ENCODE data around the gene IGF2BP3. TPM values are rescaled to one million over a fixed set of nuclear protein-coding genes. Genes with fewer than 3 reads are reported as not detected.

IGF2BP3 gene
- total and polyA plus RNA-seq, 2 donors (not counting 3 experiments of a cell fraction or from before 2014, with no cell fraction given), result 41.2 to 111 TPM

DNA sequence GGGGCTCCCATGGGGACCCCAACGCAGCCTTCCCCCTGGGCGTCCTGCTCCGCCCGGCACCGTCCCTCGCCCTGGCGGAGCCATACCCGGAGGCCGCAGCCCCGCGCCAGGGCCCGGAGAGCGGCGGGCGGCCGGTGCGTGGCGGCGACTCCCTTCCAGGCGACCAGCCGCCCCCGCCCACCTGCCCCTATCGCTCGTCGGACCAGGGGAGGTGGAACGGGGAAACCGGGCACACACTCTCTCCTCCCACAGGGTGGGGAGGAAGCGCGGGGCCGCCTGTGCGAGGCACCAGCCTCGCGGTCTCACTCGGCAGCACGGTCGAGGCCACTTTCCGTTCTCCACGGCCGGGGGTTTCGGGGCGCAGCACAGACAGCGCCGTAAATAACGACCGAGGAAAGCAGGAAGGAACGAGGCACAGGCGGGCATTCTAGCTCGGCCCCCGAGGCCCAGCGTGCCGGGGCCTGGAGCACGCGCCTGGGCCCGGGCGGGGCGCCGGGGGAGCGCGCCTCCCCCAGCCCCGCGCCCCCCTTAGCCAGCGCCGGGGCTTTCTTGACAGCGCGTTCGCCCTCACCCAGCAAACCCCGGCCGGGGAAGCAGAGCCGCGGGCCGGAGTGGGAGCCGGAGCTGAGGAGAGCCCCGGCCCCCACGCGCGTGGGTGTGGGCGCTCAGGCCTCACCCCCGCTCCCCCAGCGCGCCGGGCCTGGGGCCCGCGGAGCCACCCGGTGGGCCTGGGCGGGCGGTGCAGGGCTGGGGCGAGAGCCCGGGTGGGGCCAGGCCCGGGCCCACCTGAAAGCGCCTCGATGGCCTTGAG, 936 bp downstream of the IGF2BP3 start:
- no peaks in the 10 kb centered on the region for H3K27me3 ChIP-seq (ENCODE audit: control insufficient read depth in 2 of 2, insufficient read depth in 2 of 2, low read length in 2 of 2)
- ChIA-PET CTCF (interaction anchor here (0.9 to 4.5 kb wide), 5 partner anchors 11 to 196 kb away, joined by 3 to 17 read pairs (median 6); no protein-coding TSS in a partner anchor), POLR2A (interaction anchor here (0.5 kb wide), 1 partner anchor 287 kb away, joined by 4 read pairs; no protein-coding TSS in a partner anchor)
- no peaks in the 10 kb centered on the region for H3K9me1 ChIP-seq (replicated peaks; ENCODE audit: control insufficient read depth, extremely low read depth, insufficient read depth, low read length)
- no peaks in the 10 kb centered on the region for H3K9me3 ChIP-seq (replicated peaks; ENCODE audit: control insufficient read depth, insufficient read depth, low read length)
- H3K36me3 ChIP-seq (ENCODE audit: control insufficient read depth in 2 of 2, extremely low read depth in 1 of 2, insufficient read depth in 2 of 2, low read length in 2 of 2), result no peaks in the 10 kb centered on the region
- dilution Hi-C loops (cut with MboI; ENCODE audit: extremely low pct_ligation_motif_present, low sequenced_read_pairs) (no loop called here), intact Hi-C loops (cut with micrococcal nuclease) (no loop called here)
- H3K9ac ChIP-seq (replicated peaks; ENCODE audit: extremely low read depth, insufficient read depth, low read length), result peak overlapping the region; percentile 86
- H3K4me2 ChIP-seq (ENCODE audit: insufficient read depth, low read length), result peak overlapping the region; percentile 96
- H3K4me3 ChIP-seq (replicated peaks in 1 of 3; ENCODE audit: insufficient read depth in 1 of 3, low read depth in 1 of 3, low read length in 3 of 3), result peak overlapping the region; percentile 85 to 96 (median 95)
- H3K79me2 ChIP-seq (ENCODE audit: control insufficient read depth, insufficient read depth, low read length), result peaks cover 55% of the 10 kb centered on the region
- peak; percentile 32 for TF ChIP-seq POLR2A (IDR thresholded peaks at IDR 0.05; ENCODE audit: low read depth, low read length)
- TF ChIP-seq MYC (IDR thresholded peaks at IDR 0.05; ENCODE audit: low read depth, low read length), result no peak
- peak; percentile 49 for DNase-seq (ENCODE audit: low read depth, low spot score)
- FAIRE-seq, result no peak
- no TSS peak for BruUV-seq (replicated peaks)
- peak overlapping the region; percentile 74 for H3K27ac ChIP-seq (ENCODE audit: insufficient read depth, low read depth, low read length)
- peaks cover 35% of the 10 kb centered on the region for H3K4me1 ChIP-seq (ENCODE audit: control insufficient read depth, extremely low read depth, insufficient read depth, low read length)
- no peaks in the 10 kb centered on the region for H4K20me1 ChIP-seq (replicated peaks; ENCODE audit: control insufficient read depth, extremely low read depth, insufficient read depth, low read length)
- peak overlapping the region; percentile 35 for H2AFZ ChIP-seq (ENCODE audit: low read depth, low read length)

GRCh38 chr7:23468526-23469149, 1.7 kb downstream of the IGF2BP3 start:
- FAIRE-seq, result no peak
- H3K4me3 ChIP-seq (replicated peaks in 1 of 3; ENCODE audit: insufficient read depth in 1 of 3, low read depth in 1 of 3, low read length in 3 of 3), result peak overlapping the region; percentile 85 to 96 (median 95)
- dilution Hi-C loops (cut with MboI; ENCODE audit: extremely low pct_ligation_motif_present, low sequenced_read_pairs), result no loop called here
- no peaks in the 10 kb centered on the region for H3K27me3 ChIP-seq (ENCODE audit: control insufficient read depth in 2 of 2, insufficient read depth in 2 of 2, low read length in 2 of 2)
- peak overlapping the region; percentile 86 for H3K9ac ChIP-seq (replicated peaks; ENCODE audit: extremely low read depth, insufficient read depth, low read length)
- DNase-seq (ENCODE audit: low read depth, low spot score), result peak; percentile 34
- intact Hi-C loops (cut with micrococcal nuclease), result no loop called here
- peak overlapping the region; percentile 10 for H2AFZ ChIP-seq (ENCODE audit: low read depth, low read length)
- H3K27ac ChIP-seq (ENCODE audit: insufficient read depth, low read depth, low read length), result peak overlapping the region; percentile 74
- peaks cover 62% of the 10 kb centered on the region for H3K79me2 ChIP-seq (ENCODE audit: control insufficient read depth, insufficient read depth, low read length)
- ChIA-PET POLR2A (no interaction called here), CTCF (interaction anchor here (1.2 to 4.5 kb wide), 7 partner anchors 11 to 196 kb away, joined by 3 to 17 read pairs (median 4); no protein-coding TSS in a partner anchor)
- H3K4me2 ChIP-seq (ENCODE audit: insufficient read depth, low read length), result peak overlapping the region; percentile 96
- no peaks in the 10 kb centered on the region for H3K9me1 ChIP-seq (replicated peaks; ENCODE audit: control insufficient read depth, extremely low read depth, insufficient read depth, low read length)
- H3K4me1 ChIP-seq (ENCODE audit: control insufficient read depth, extremely low read depth, insufficient read depth, low read length), result peaks cover 42% of the 10 kb centered on the region
- H3K9me3 ChIP-seq (replicated peaks; ENCODE audit: control insufficient read depth, insufficient read depth, low read length), result no peaks in the 10 kb centered on the region
- no peaks in the 10 kb centered on the region for H4K20me1 ChIP-seq (replicated peaks; ENCODE audit: control insufficient read depth, extremely low read depth, insufficient read depth, low read length)
- no peaks in the 10 kb centered on the region for H3K36me3 ChIP-seq (ENCODE audit: control insufficient read depth in 2 of 2, extremely low read depth in 1 of 2, insufficient read depth in 2 of 2, low read length in 2 of 2)
- TSS peak; percentile 26 for BruUV-seq (replicated peaks)
- no peak for TF ChIP-seq POLR2A (IDR thresholded peaks at IDR 0.05; ENCODE audit: low read depth, low read length)
- no peak for TF ChIP-seq JUN (IDR thresholded peaks at IDR 0.05; ENCODE audit: borderline replicate concordance, insufficient read depth, insufficient read length, low read depth)
- TF ChIP-seq GATA2 (IDR thresholded peaks at IDR 0.05; ENCODE audit: insufficient read depth, insufficient read length, low read depth, low read length), result no peak
- TF ChIP-seq MYC (IDR thresholded peaks at IDR 0.05; ENCODE audit: low read depth, low read length), result no peak
- TF ChIP-seq CTCF (IDR thresholded peaks at IDR 0.05; ENCODE audit: extremely low read depth in 1 of 2, insufficient read depth in 1 of 2, low read depth in 1 of 2, low read length in 2 of 2), result no peak
- TF ChIP-seq POLR2AphosphoS5 (IDR thresholded peaks at IDR 0.05; ENCODE audit: insufficient read depth, low read depth, low read length), result no peak
- no peak for TF ChIP-seq EZH2 (IDR thresholded peaks at IDR 0.05; ENCODE audit: borderline replicate concordance, low read depth, low read length, severe bottlenecking)
- TF ChIP-seq FOS (IDR thresholded peaks at IDR 0.05; ENCODE audit: borderline replicate concordance, insufficient read depth, low read length), result no peak
- TF ChIP-seq MAX (IDR thresholded peaks at IDR 0.05; ENCODE audit: insufficient read depth, insufficient read length), result no peak

Measured in endothelial cell of umbilical vein (primary cell).